HEK293T (cell line): ENCODE results near the gene MUC4.
"Not testable (repeated sequence)": the region's sequence is repeated elsewhere in the genome, so short reads cannot be mapped to it uniquely, and the experiment has no call there.

Experiments used
- CTCF ChIA-PET: fragments of 350-600 bp; formaldehyde crosslinking; extraction: SDS; loops from one replicate; lab custom pipeline; 2021; ENCODE audit warnings: antibody characterized with exemption, inconsistent platforms; lab: Yijun Ruan, JAX
- POLR2A ChIA-PET: fragments of 350-600 bp; formaldehyde crosslinking; extraction: SDS; loops from one replicate; lab custom pipeline; 2020; ENCODE audit warnings: antibody characterized with exemption, inconsistent platforms; lab: Yijun Ruan, JAX
- DNase-seq: peaks from one replicate; pipeline ENCODE4 v3.0.0; 2012; ENCODE audit warnings: mixed read lengths; ENCODE audit errors: extremely low spot score
- ARNT ChIP-seq: fragments of 450-650 bp; IDR thresholded peaks from 2 replicates; pipeline ENCODE4 v1.6.1; 2017; ENCODE audit warnings: mild to moderate bottlenecking
- BHLHE40 ChIP-seq: fragments of 450-650 bp; IDR thresholded peaks from 2 replicates; pipeline ENCODE4 v1.6.1; 2016; ENCODE audit warnings: mild to moderate bottlenecking, moderate library complexity, borderline replicate concordance
- CTBP1 ChIP-seq: fragments of 450-650 bp; IDR thresholded peaks from 2 replicates; pipeline ENCODE4 v1.6.1; 2016; ENCODE audit warnings: borderline replicate concordance
- ELF4 ChIP-seq: fragments of 450-650 bp; IDR thresholded peaks from 2 replicates; pipeline ENCODE4 v1.6.1; 2017; ENCODE audit warnings: antibody characterized with exemption
- FOXA1 ChIP-seq: fragments of 450-650 bp; IDR thresholded peaks from 2 replicates; pipeline ENCODE4 v1.6.1; 2016; ENCODE audit warnings: mild to moderate bottlenecking
- FOXK2 ChIP-seq: fragments of 450-650 bp; IDR thresholded peaks from 2 replicates; pipeline ENCODE4 v1.6.1; 2016; ENCODE audit warnings: mild to moderate bottlenecking
- FOXM1 ChIP-seq: fragments of 450-650 bp; IDR thresholded peaks from 2 replicates; pipeline ENCODE4 v1.6.1; 2017; ENCODE audit warnings: mild to moderate bottlenecking, borderline replicate concordance
- HDGF ChIP-seq: fragments of 450-650 bp; IDR thresholded peaks from 2 replicates; pipeline ENCODE4 v1.6.1; 2017; ENCODE audit warnings: antibody characterized with exemption, borderline replicate concordance
- L3MBTL2 ChIP-seq: fragments of 450-650 bp; conservative IDR thresholded peaks from 2 replicates; pipeline ENCODE4 v1.6.1; 2016; ENCODE audit warnings: mild to moderate bottlenecking
- LEF1 ChIP-seq: fragments of 450-650 bp; IDR thresholded peaks from 2 replicates; pipeline ENCODE4 v1.6.1; 2017; ENCODE audit warnings: mild to moderate bottlenecking, borderline replicate concordance
- NFRKB ChIP-seq: fragments of 450-650 bp; IDR thresholded peaks from 2 replicates; pipeline ENCODE4 v1.6.1; 2016; ENCODE audit warnings: mild to moderate bottlenecking, moderate library complexity
- PKNOX1 ChIP-seq: fragments of 450-650 bp; IDR thresholded peaks from 2 replicates; pipeline ENCODE4 v1.6.1; 2016
- SP1 ChIP-seq: fragments of 450-650 bp; IDR thresholded peaks from 2 replicates; pipeline ENCODE4 v1.6.1; 2017
- SUZ12 ChIP-seq: fragments of 450-650 bp; IDR thresholded peaks from 2 replicates; pipeline ENCODE4 v1.6.1; 2016; ENCODE audit warnings: mild to moderate bottlenecking
- TARDBP ChIP-seq: fragments of 450-650 bp; IDR thresholded peaks from 2 replicates; pipeline ENCODE4 v1.6.1; 2016
- ZNF384 ChIP-seq: fragments of 450-650 bp; IDR thresholded peaks from 2 replicates; pipeline ENCODE4 v1.6.1; 2016

The MUC4 gene

DNA sequence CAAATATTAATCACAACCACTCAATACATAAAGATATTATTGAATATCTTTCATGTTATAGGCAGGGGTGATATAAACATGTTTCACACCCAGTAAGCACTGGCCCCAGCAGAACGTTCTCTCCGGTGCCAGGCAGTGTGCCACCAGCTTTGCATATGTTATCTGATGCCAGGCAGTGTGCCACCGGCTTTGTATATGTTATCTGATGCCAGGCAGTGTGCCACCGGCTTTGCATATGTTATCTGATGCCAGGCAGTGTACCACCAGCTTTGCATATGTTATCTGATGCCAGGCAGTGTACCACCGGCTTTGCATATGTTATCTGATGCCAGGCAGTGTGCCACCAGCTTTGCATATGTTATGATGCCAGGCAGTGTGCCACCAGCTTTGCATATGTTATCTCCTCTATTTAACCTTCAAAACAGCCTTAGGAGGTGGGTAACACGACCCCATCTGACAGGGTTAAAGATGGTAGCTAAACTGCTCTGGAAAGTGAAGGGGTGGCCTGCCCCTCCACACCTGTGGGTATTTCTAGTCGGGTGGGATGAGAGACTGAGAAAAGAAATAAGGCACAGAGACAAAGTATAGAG lies 84.0 kb downstream of the MUC4 start:
- no peak for DNase-seq
- TF ChIP-seq CTBP1 (no peak), SUZ12 (no peak), ARNT (no peak), SP1 (no peak), BHLHE40 (no peak), ELF4 (no peak), TARDBP (no peak), FOXA1 (no peak), NFRKB (no peak), LEF1 (no peak), FOXM1 (no peak), HDGF (no peak), PKNOX1 (no peak), FOXK2 (no peak), L3MBTL2 (no peak), ZNF384 (no peak)
- POLR2A ChIA-PET, result no interaction called here
- CTCF ChIA-PET, result no interaction called here

GRCh38 chr3:195725916-195726740 lies 85.6 kb downstream of the MUC4 start:
- DNase-seq, POLR2A ChIA-PET, CTCF ChIA-PET: not testable (repeated sequence)

GRCh38 chr3:195724363-195724762 lies 87.4 kb downstream of the MUC4 start:
- CTCF ChIA-PET, DNase-seq, POLR2A ChIA-PET: not testable (repeated sequence)

GRCh38 chr3:195722996-195723345 lies 88.8 kb downstream of the MUC4 start:
- CTCF ChIA-PET, POLR2A ChIA-PET: not testable (repeated sequence)

DNA sequence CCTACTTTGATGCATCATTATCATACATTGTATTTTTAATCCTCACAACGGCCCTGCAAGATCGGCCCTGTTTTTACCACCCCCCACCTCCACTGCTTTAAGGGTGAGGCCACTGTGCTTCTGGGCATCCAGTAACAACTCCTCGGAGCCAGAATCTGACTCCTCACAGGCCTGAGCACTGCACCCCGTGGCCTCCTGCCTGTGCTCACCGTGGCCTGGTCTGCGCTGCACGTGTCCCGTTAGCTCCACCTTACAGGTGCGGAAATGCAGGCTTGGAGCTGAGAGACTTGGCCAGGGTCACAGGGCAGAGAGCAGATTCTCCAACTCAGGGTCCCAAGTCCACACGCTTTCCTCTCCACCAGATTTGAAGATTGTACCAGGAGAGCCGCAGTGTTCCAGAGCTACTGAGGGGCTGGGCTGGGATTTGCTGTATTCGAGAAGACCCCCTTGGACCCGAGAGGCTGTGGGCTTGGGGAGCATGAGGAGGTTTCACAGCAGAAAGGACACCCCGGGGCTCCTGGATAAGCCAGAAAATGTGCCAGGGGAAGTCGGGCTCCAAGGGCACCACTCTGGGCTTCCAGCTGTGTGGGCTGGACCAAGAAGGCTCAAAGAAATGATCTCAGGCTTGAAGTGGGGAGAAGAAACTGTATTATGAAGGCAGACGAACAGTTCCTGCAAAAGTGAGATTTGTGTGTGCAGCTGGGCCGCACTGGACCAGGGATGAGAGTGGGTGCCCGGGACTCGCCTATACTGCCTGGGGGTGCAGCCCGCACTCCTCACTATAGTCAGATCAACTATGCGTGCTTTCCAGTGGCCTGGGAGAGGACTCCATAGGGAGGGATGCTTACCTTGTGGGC lies 89.4 kb downstream of the MUC4 start:
- POLR2A ChIA-PET, DNase-seq, CTCF ChIA-PET: not testable (repeated sequence)

More at GRCh38 chr3:195722996-195723345, 88.8 kb downstream of the MUC4 start:
- not testable (repeated sequence) for DNase-seq

DNA sequence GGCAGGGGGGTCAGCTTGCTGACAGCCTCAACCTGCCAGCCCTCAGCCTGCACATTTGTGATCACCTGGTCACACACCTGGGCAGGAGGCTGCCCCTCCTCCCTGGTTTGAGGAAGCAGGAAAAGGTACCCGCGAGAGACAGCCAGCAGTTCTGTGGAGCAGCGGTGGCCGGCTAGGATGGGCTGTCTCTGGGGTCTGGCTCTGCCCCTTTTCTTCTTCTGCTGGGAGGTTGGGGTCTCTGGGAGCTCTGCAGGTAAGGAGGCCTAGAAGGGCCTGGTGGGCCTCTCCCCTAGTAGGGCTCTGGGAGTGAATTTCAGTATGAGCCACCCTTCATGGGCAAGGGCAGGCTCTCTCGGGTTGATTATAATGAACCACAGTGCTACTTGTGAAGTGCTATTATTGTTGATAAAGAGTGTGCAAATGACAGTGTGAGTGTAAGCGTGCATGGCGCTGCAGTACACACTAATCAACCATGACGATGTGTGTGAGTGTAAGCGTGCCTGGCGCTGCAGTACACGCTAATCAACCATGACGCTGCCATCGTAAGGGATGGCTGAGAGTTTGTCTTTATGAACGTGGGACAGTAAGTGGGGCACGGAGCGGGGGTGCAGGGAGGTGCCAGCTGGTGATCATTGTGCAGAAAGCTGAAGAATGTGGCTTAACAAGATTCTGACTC lies 90.8 kb downstream of the MUC4 start, which contains the start of gene MUC20:
Gene MUC20 (plus strand): TSS at position 148 of the 676 bp plus-strand sequence. CDS start 30 bp downstream, at position 178.
- DNase-seq, CTCF ChIA-PET, POLR2A ChIA-PET: not testable (repeated sequence)

DNA sequence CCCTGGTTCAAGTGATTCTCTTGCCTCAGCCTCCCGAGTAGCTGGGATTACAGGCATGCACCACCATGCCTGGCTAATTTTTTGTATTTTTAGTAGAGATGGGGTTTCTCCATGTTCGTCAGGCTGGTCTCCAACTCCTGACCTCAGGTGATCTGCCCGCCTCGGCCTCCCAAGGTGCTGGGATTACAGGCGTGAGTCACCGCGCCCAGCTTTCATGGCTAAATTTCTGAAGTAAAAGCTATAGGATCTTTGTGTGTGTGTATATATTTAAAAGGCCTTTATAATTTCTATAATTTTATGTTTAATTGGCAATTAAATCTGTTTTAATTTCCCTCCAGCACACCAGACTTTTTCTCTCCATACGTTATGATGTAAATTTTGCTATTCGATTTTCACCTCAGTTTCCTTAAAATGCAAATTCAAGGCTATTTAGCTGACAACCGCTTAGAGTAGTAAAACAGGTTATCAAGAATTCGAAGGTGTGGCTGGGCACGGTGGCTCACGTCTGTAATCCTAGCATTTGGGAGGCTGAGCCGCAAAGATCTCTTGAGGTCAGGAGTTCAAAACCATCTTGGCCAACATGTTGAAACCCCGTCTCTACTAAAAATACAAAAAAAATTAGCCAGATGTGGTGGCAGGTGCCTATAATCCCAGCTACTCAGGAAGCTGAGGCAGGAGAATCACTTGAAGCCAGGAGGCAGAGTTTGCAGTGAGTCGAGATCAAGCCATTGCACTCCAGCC lies 92.0 kb downstream of the MUC4 start:
- CTCF ChIA-PET, POLR2A ChIA-PET, DNase-seq: not testable (repeated sequence)

- TF ChIP-seq ARNT (no peak), SUZ12 (no peak), FOXM1 (no peak)
- no peak for DNase-seq
- POLR2A ChIA-PET, result no interaction called here
Observed at GRCh38 chr3:195718477-195718984, 93.2 kb downstream of the MUC4 start.

More at GRCh38 chr3:195718477-195718984, 93.2 kb downstream of the MUC4 start:
- CTCF ChIA-PET, result no interaction called here
